ENCODE data around the gene PNP. TPM values are rescaled to one million over a fixed set of nuclear protein-coding genes. Genes with fewer than 3 reads are reported as not detected.
"Not testable (repeated sequence)": the region's sequence is repeated elsewhere in the genome, so short reads cannot be mapped to it uniquely, and the experiment has no call there.

Gene PNP
- total and polyA plus RNA-seq, 2 experiments from 2014 or later, result 24.6 to 39.6 TPM

DNA sequence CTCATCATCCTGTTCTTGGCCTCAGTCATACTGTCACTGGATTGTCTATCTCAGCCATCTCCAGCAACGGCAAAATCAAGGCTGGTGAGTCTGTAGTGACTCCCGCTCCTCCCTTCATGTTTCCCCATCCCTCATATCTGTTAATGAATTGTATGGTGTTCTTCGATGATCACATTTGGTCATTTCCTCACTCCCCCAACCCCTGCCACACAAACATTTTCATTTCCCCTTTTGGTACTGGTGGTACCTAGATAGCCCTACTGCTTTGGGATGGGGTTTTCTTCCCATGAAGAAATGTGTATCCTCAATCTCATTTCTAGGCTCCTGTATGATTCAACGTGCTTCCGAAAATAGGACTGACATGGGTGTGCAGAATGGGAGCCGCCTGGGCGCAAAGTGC lies 30.5 kb upstream of the PNP start:
- Histone ChIP-seq H3K4me2 (ENCODE audit: unreplicated experiment) (no peak overlapping the region), H4K20me1 (ENCODE audit: insufficient read depth) (no peaks in the 10 kb centered on the region), H3K4me3 (no peak overlapping the region), H3K36me3 (ENCODE audit: low read depth) (no peaks in the 10 kb centered on the region), H3K27me3 (replicated peaks; ENCODE audit: insufficient read depth) (no peaks in the 10 kb centered on the region), H2AFZ (no peak overlapping the region), H3K9me2 (ENCODE audit: insufficient read depth) (no peaks in the 10 kb centered on the region), H3F3A (ENCODE audit: insufficient read depth) (no peaks in the 10 kb centered on the region), H3K27ac (no peak overlapping the region), H3K9me3 (ENCODE audit: low read depth) (no peaks in the 10 kb centered on the region), H3K4me1 (ENCODE audit: insufficient read depth) (peaks cover 9% of the 10 kb centered on the region), H3K9ac (no peak overlapping the region), H3K79me2 (ENCODE audit: insufficient read depth) (no peaks in the 10 kb centered on the region)
- in situ Hi-C loops (cut with MboI), result no loop called here
- 88 to 89% methylated on average over 7 of the region's 7 CpGs for WGBS, 2 experiments (ENCODE audit: low coverage in 1 of 2, low lambda C conversion rate in 2 of 2, missing lambda C conversion rate in 2 of 2)
- no peak for TF ChIP-seq EZH2phosphoT487 (IDR thresholded peaks at IDR 0.05; ENCODE audit: insufficient read depth, low read depth)
- no peak for TF ChIP-seq EZH2 (IDR thresholded peaks at IDR 0.05; ENCODE audit: insufficient read depth, poor library complexity, severe bottlenecking)
- no peak for DNase-seq

DNA sequence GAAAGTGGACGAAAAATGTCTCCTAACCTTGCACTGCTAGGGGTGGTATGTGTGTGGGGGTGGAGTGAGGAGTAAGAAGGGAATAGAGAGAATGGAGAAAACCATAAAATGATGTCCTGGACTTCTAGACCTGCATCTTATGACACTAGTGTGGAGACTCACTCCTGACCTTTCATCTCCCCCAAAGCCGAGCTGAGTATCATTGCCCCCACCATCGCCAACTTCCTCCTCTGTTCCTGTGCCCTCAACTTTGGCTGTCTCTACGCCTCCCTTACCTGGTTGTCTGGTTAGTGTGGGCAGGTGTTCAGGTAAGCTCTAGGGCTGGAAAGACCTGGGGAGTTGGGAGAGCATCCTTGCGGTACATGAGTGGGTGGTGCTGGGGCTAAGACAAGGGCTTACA lies 28.7 kb upstream of the PNP start:
- in situ Hi-C loops (cut with MboI), result no loop called here
- Histone ChIP-seq H3K4me2 (ENCODE audit: unreplicated experiment) (no peak overlapping the region), H3K27me3 (replicated peaks; ENCODE audit: insufficient read depth) (no peaks in the 10 kb centered on the region), H3K79me2 (ENCODE audit: insufficient read depth) (no peaks in the 10 kb centered on the region), H3K27ac (no peak overlapping the region), H3K9me2 (ENCODE audit: insufficient read depth) (no peaks in the 10 kb centered on the region), H3K9ac (no peak overlapping the region), H3K4me3 (no peak overlapping the region), H3K4me1 (ENCODE audit: insufficient read depth) (peaks cover 9% of the 10 kb centered on the region), H3K9me3 (ENCODE audit: low read depth) (no peaks in the 10 kb centered on the region), H4K20me1 (ENCODE audit: insufficient read depth) (no peaks in the 10 kb centered on the region), H3F3A (ENCODE audit: insufficient read depth) (no peaks in the 10 kb centered on the region), H2AFZ (no peak overlapping the region), H3K36me3 (ENCODE audit: low read depth) (peaks cover 3% of the 10 kb centered on the region; the same call in 1 of the 2 replicates)
- no peak for DNase-seq
- WGBS, 2 experiments (ENCODE audit: low coverage in 1 of 2, low lambda C conversion rate in 2 of 2, missing lambda C conversion rate in 2 of 2), result 79 to 80% methylated on average over 5 of the region's 5 CpGs
- TF ChIP-seq EZH2phosphoT487 (IDR thresholded peaks at IDR 0.05; ENCODE audit: insufficient read depth, low read depth) (no peak), EZH2 (IDR thresholded peaks at IDR 0.05; ENCODE audit: insufficient read depth, poor library complexity, severe bottlenecking) (no peak)

DNA sequence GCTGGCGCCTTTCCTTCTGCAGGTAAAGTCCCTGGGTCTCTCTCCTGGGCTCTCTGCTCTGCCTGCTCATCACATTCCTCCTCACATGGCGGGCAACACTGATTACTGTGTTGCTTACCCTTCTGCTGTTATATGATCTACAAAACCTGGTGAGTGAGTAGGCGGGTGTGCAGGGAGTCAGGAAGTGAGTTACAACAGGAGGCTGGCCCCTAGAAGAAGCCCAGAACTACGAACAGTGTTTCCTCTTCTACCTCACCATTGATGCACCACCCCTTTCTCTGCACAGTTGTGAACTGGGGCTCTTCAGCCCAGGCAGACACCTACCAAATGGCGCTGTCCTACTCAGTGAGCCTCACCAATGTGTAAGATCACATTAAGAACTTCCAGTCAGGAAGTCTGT lies 28.3 kb upstream of the PNP start:
- no peaks in the 10 kb centered on the region for H3K27me3 ChIP-seq (replicated peaks; ENCODE audit: insufficient read depth)
- no peak overlapping the region for H3K4me2 ChIP-seq (ENCODE audit: unreplicated experiment)
- 81 to 87% methylated on average over 5 of the region's 5 CpGs for WGBS, 2 experiments (ENCODE audit: low coverage in 1 of 2, low lambda C conversion rate in 2 of 2, missing lambda C conversion rate in 2 of 2)
- no peak overlapping the region for H3K9ac ChIP-seq
- H4K20me1 ChIP-seq (ENCODE audit: insufficient read depth), result no peaks in the 10 kb centered on the region
- DNase-seq, result no peak
- H3K79me2 ChIP-seq (ENCODE audit: insufficient read depth), result no peaks in the 10 kb centered on the region
- TF ChIP-seq EZH2 (IDR thresholded peaks at IDR 0.05; ENCODE audit: insufficient read depth, poor library complexity, severe bottlenecking) (no peak), EZH2phosphoT487 (IDR thresholded peaks at IDR 0.05; ENCODE audit: insufficient read depth, low read depth) (no peak)
- H3K36me3 ChIP-seq (ENCODE audit: low read depth), result peaks cover 7% of the 10 kb centered on the region; the same call in 1 of the 2 replicates
- no peak overlapping the region for H2AFZ ChIP-seq
- in situ Hi-C loops (cut with MboI), result no loop called here
- no peaks in the 10 kb centered on the region for H3K9me2 ChIP-seq (ENCODE audit: insufficient read depth)
- H3F3A ChIP-seq (ENCODE audit: insufficient read depth), result no peaks in the 10 kb centered on the region
- H3K27ac ChIP-seq, result no peak overlapping the region
- H3K4me1 ChIP-seq (ENCODE audit: insufficient read depth), result peaks cover 9% of the 10 kb centered on the region
- no peak overlapping the region for H3K4me3 ChIP-seq
- no peaks in the 10 kb centered on the region for H3K9me3 ChIP-seq (ENCODE audit: low read depth)

DNA sequence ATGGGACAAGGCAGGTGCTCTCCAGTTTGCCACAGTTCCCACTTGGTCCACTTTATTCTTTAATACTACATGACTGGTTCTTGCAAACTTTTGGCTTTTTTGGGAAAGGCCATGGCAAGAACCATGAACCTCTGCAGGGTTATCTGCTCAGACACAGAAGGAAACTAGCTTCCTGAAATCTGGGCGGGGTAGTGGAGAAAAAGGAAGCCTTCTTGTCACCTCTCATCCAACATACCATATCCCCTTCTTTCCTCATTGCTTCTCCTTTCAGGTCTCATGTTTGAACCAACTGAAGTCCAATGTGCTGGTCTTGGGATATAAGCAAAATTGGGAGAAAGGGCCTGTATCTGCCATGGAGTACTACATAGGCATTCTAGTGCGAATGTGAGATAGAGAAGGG lies 27.7 kb upstream of the PNP start:
- no peaks in the 10 kb centered on the region for H3K79me2 ChIP-seq (ENCODE audit: insufficient read depth)
- peaks cover 5% of the 10 kb centered on the region for H3K4me1 ChIP-seq (ENCODE audit: insufficient read depth)
- H3K27me3 ChIP-seq (replicated peaks; ENCODE audit: insufficient read depth), result no peaks in the 10 kb centered on the region
- 93 to 100% methylated on average over 2 of the region's 2 CpGs for WGBS, 2 experiments (ENCODE audit: low coverage in 1 of 2, low lambda C conversion rate in 2 of 2, missing lambda C conversion rate in 2 of 2)
- peaks cover 13% of the 10 kb centered on the region; the same call in 1 of the 2 replicates for H3K36me3 ChIP-seq (ENCODE audit: low read depth)
- no peaks in the 10 kb centered on the region for H3F3A ChIP-seq (ENCODE audit: insufficient read depth)
- no peak overlapping the region for H3K9ac ChIP-seq
- no peak overlapping the region for H3K4me2 ChIP-seq (ENCODE audit: unreplicated experiment)
- no peak overlapping the region for H2AFZ ChIP-seq
- no peaks in the 10 kb centered on the region for H3K9me2 ChIP-seq (ENCODE audit: insufficient read depth)
- H3K4me3 ChIP-seq, result no peak overlapping the region
- H3K9me3 ChIP-seq (ENCODE audit: low read depth), result no peaks in the 10 kb centered on the region
- in situ Hi-C loops (cut with MboI), result no loop called here
- H3K27ac ChIP-seq, result no peak overlapping the region
- no peaks in the 10 kb centered on the region for H4K20me1 ChIP-seq (ENCODE audit: insufficient read depth)
- no peak for DNase-seq
- no peak for TF ChIP-seq EZH2phosphoT487 (IDR thresholded peaks at IDR 0.05; ENCODE audit: insufficient read depth, low read depth)
- no peak for TF ChIP-seq EZH2 (IDR thresholded peaks at IDR 0.05; ENCODE audit: insufficient read depth, poor library complexity, severe bottlenecking)

DNA sequence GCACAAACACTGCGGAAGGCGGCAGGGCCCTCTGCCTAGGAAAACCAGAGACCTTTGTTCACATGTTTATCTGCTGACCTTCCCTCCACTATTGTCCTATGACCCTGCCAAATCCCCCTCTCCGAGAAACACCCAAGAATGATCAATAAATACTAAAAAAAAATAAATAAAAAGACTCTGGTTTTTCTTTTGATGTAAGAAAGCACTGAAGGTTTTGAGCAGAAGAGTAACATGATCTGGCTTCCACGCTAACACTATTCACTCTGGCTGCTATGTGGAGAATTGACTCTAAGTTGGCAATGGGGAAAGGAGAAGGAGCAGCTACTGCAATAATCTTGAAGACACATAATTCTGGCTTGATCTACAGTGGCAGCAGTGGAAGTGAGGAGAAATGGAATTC lies 25.6 kb upstream of the PNP start:
- H3K27ac ChIP-seq; H3K9me3 ChIP-seq (ENCODE audit: low read depth); H3K9ac ChIP-seq; H3K27me3 ChIP-seq (replicated peaks; ENCODE audit: insufficient read depth); H3K4me2 ChIP-seq (ENCODE audit: unreplicated experiment); H3K9me2 ChIP-seq (ENCODE audit: insufficient read depth); H2AFZ ChIP-seq; in situ Hi-C loops (cut with MboI); H3K4me3 ChIP-seq; H4K20me1 ChIP-seq (ENCODE audit: insufficient read depth); H3F3A ChIP-seq (ENCODE audit: insufficient read depth); H3K79me2 ChIP-seq (ENCODE audit: insufficient read depth); DNase-seq; H3K4me1 ChIP-seq (ENCODE audit: insufficient read depth): not testable (repeated sequence)
- peaks cover 34% of the 10 kb centered on the region; the same call in 1 of the 2 replicates for H3K36me3 ChIP-seq (ENCODE audit: low read depth)
- 68 to 88% methylated on average over 2 of the region's 4 CpGs for WGBS, 2 experiments (ENCODE audit: low coverage in 1 of 2, low lambda C conversion rate in 2 of 2, missing lambda C conversion rate in 2 of 2)
